Adrenal gland (tissue), 12 donors: ENCODE measurements around the gene GXYLT2. TPM values are rescaled to one million over a fixed set of nuclear protein-coding genes. Genes with fewer than 3 reads are reported as not detected.

Source experiments
- DNase-seq, 7 donors: peaks; one replicate each; pipeline ENCODE4 v3.0.0-alpha.2; 2019 to 2020
- H3K27ac ChIP-seq, 5 donors: fragments of 200-600 bp; sonication (generic) in 4 of 5; 1 replicate in 3 of 5; 2 replicates in 2 of 5; pipeline versions ENCODE4 v1.5.1 to v1.8.0; 2016 to 2020; ENCODE audit warnings: mild to moderate bottlenecking in 1 of 5
- H3K27me3 ChIP-seq: fragments of 200-600 bp; 2 replicates; pipeline ENCODE4 v1.8.0; 2021
- H3K36me3 ChIP-seq, 2 donors: fragments of 200-600 bp; replicated peaks in 1 of 2; 1 replicate in 1 of 2; 2 replicates in 1 of 2; pipeline versions ENCODE4 v1.5.1 to v1.8.0; 2018 to 2022
- H3K4me1 ChIP-seq, 2 donors: fragments of 200-600 bp; replicated peaks in 1 of 2; 1 replicate in 1 of 2; 2 replicates in 1 of 2; pipeline versions ENCODE4 v1.5.1 to v1.8.0; 2018 to 2021
- H3K4me3 ChIP-seq, 4 donors: fragments of 200-600 bp; sonication (generic) in 3 of 4; one replicate each; pipeline ENCODE4 v1.5.1; 2016 to 2018
- H3K9me3 ChIP-seq, 3 donors: fragments of 200-600 bp; sonication (generic) in 1 of 3; replicated peaks in 1 of 3; 1 replicate in 2 of 3; 2 replicates in 1 of 3; pipeline versions ENCODE4 v1.5.1 to v1.8.0; 2016 to 2021
- CTCF ChIP-seq, 6 experiments: fragments of 450-650 bp in 4 of 6; fragments of 200-600 bp in 2 of 6; sonication (generic) in 1 of 6; IDR thresholded peaks; 1 replicate in 5 of 6; 2 replicates in 1 of 6; pipeline versions ENCODE4 v1.5.1 to v1.8.0; 2016 to 2021; ENCODE audit warnings: antibody characterized with exemption in 6 of 6, mild to moderate bottlenecking in 2 of 6, moderate library complexity in 1 of 6
- POLR2A ChIP-seq, 2 donors: fragments of 450-650 bp; IDR thresholded peaks; one replicate each; pipeline ENCODE4 v1.6.1; 2017; ENCODE audit warnings: antibody characterized with exemption in 2 of 2, mild to moderate bottlenecking in 2 of 2, moderate library complexity in 1 of 2
- whole genome bisulfite sequencing, 4 donors: extraction: QIAGEN DNeasy Blood & Tissue Kit in 2 of 4; methylation state at CpG; one replicate each; pipeline versions ENCODE4 v1.1.5 to v1.1.7; 2013 to 2017; 5-methylcytosine and 5-hydroxymethylcytosine counted together
- intact Hi-C, 2 donors: fragments of 100-400 bp; cut with DNase I; formaldehyde crosslinking; loops; one replicate each; pipeline versions ENCODE4 v1.14.1 to v1.15.0; 2022 to 2023
- polyA plus RNA-seq, 3 donors: library from polyadenylated mRNA; stranded (reverse); fragments of 200-250 nt in 2 of 3; fragments of 350-450 nt in 1 of 3; fragmentation: Illumina TruSeq in 1 of 3; extraction: RNeasy Lipid Tissue Mini Kit (QIAGEN cat#74804) in 1 of 3; gene quantifications; one replicate each; pipeline ENCODE4 v1.2.3, GENCODE V29; 2013 to 2014
- small RNA-seq, 2 donors: library from RNA; depleted of rRNA; stranded (forward); fragments of <200 nt; gene quantifications; one replicate each; pipeline ENCODE3, GENCODE V24; 2016
- total RNA-seq, 9 donors: library from RNA; depleted of rRNA in 4 of 9; stranded (reverse); fragments of >200 nt in 4 of 9; fragments of 120-200 nt in 1 of 9; fragmentation: NEBNext Ultra II Directional in 1 of 9; extraction: Animal tissue kit (Norgen Biotek cat#: 25700) in 1 of 9; gene quantifications; one replicate each; pipeline versions ENCODE4 v1.1.0 to v1.2.4, GENCODE V29; 2013 to 2023
- donor health status: healthy with polysubstance abuse.
- donor health status: Bipolar disorder and iron deficiency.
- donor health status: DM: yes; HTN: yes; CAD: no.
- donor health status: DM: no; HTN: no; CAD: no.
- donor health status: DM: no; HTN: no; CAD: no.
- donor health status: DM: yes; HTN: yes; CAD: no.

Gene GXYLT2
- total and polyA plus RNA-seq, 12 donors: 1.9 to 32.5 (median 16.5) TPM

GRCh38 chr3:73021301-73021835 is 133.5 kb downstream of the GXYLT2 start:
- Histone ChIP-seq H3K36me3 (no peaks in the 10 kb centered on the region), H3K4me1 (peaks cover 5 to 32% of the 10 kb centered on the region in 2 donors), H3K27me3 (no peaks in the 10 kb centered on the region), H3K27ac (no peak overlapping the region), H3K9me3 (no peaks in the 10 kb centered on the region), H3K4me3 (no peak overlapping the region)
- intact Hi-C loops: no loop called here
- no peak for DNase-seq
- WGBS, 4 donors: 50 to 94% (median 82%) methylated on average over 4 of the region's 4 CpGs
- TF ChIP-seq POLR2A (IDR thresholded peaks at IDR 0.05) (no peak), CTCF (IDR thresholded peaks at IDR 0.05) (no peak)

GRCh38 chr3:73024836-73025235 is 137.0 kb downstream of the GXYLT2 start:
- H3K27ac ChIP-seq: no peak overlapping the region
- H3K36me3 ChIP-seq: no peaks in the 10 kb centered on the region
- H3K4me3 ChIP-seq: no peak overlapping the region
- no peak for DNase-seq
- H3K4me1 ChIP-seq: peaks cover 17 to 46% of the 10 kb centered on the region in 2 donors
- H3K9me3 ChIP-seq: no peaks in the 10 kb centered on the region
- H3K27me3 ChIP-seq: no peaks in the 10 kb centered on the region
- intact Hi-C loops: no loop called here
- TF ChIP-seq CTCF (IDR thresholded peaks at IDR 0.05) (no peak), POLR2A (IDR thresholded peaks at IDR 0.05) (no peak)

GRCh38 chr3:73026111-73026759 is 138.4 kb downstream of the GXYLT2 start:
- TF ChIP-seq CTCF (IDR thresholded peaks at IDR 0.05) (no peak), POLR2A (IDR thresholded peaks at IDR 0.05) (no peak)

More at GRCh38 chr3:73026111-73026759, 138.4 kb downstream of the GXYLT2 start:
- intact Hi-C loops: no loop called here
- Histone ChIP-seq H3K4me1 (peaks cover 21 to 51% of the 10 kb centered on the region in 2 donors), H3K27ac (no peak overlapping the region), H3K36me3 (no peaks in the 10 kb centered on the region), H3K9me3 (no peaks in the 10 kb centered on the region), H3K27me3 (no peaks in the 10 kb centered on the region), H3K4me3 (no peak overlapping the region)
- WGBS, 4 donors: 62 to 84% (median 71%) methylated on average over 6 of the region's 6 CpGs
- no peak for DNase-seq

Small RNA genes within 50 kb of the gene (small RNA-seq; reads per million reads assigned to genes)
- gene RF00017: 0 reads per million in 2 donors

Other genes starting within 250 kb of the GXYLT2 start
- 10 to 100 TPM; 11.4 to 26.4 (median 15.6) TPM for gene SHQ1, start 39.6 kb upstream of the GXYLT2 start, total RNA-seq
- 10 to 100 TPM in 1 of 3 donors, 1 to 10 TPM in 2; 7.2 to 19.0 (median 7.5) TPM for gene SHQ1, start 39.6 kb upstream of the GXYLT2 start, polyA plus RNA-seq
- gene PPP4R2, start 108.8 kb downstream of the GXYLT2 start, total RNA-seq: 10 to 100 TPM; 31.7 to 90.1 (median 71.0) TPM
- gene PPP4R2, start 108.8 kb downstream of the GXYLT2 start, polyA plus RNA-seq: 10 to 100 TPM; 14.2 to 40.3 (median 17.8) TPM
- 1 to 10 TPM in 7 of 9 donors, under 1 TPM in 2; 0.30 to 8.9 (median 2.9) TPM for gene EBLN2, start 173.6 kb downstream of the GXYLT2 start, total RNA-seq
- gene EBLN2, start 173.6 kb downstream of the GXYLT2 start, polyA plus RNA-seq: 1 to 10 TPM in 1 of 3 donors, under 1 TPM in 2; 0.27 to 1.4 (median 0.56) TPM